GM12878 (cell line): ENCODE data around the gene DDX31. TPM values are rescaled to one million over a fixed set of nuclear protein-coding genes. Genes with fewer than 3 reads are reported as not detected.

ENCODE experiments used
- ATAC-seq: fragments of 200-7000 bp; cut with Tn5 transposase; 3 replicates; pipeline ENCODE4 v1.9.1; 2020; ENCODE audit warnings: mild to moderate bottlenecking, moderate library complexity
- BruUV-seq: library from RNA; stranded (reverse); fragments of 400-500 nt; replicated peaks from 2 replicates; lab custom pipeline; 2021; lab: Mats Ljungman, UMichigan
- CTCF ChIA-PET: fragments of 300-600 bp; sonication (Branson Sonifier 250); formaldehyde crosslinking; extraction: SDS; loops from one replicate; lab custom pipeline; 2021; ENCODE audit warnings: inconsistent platforms; lab: Yijun Ruan, JAX
- POLR2A ChIA-PET: fragments of 350-600 bp; formaldehyde crosslinking; extraction: SDS; loops from one replicate; lab custom pipeline; 2021; ENCODE audit warnings: inconsistent platforms; lab: Charles Lee
- RAD21 ChIA-PET: fragments of 300-600 bp; sonication (Branson Sonifier 250); formaldehyde crosslinking; loops from one replicate; lab custom pipeline; 2023; ENCODE audit warnings: antibody characterized with exemption; ENCODE audit not compliant: unreplicated experiment; lab: Charles Lee
- SMC1A ChIA-PET: fragments of 300-600 bp; sonication (Branson Sonifier 250); formaldehyde crosslinking; loops from one replicate; lab custom pipeline; 2023; ENCODE audit not compliant: unreplicated experiment, uncharacterized antibody; lab: Charles Lee
- DNase-seq: peaks from one replicate; pipeline ENCODE4 v3.0.0-alpha.2; 2011; ENCODE audit warnings: low read depth, low spot score
- FAIRE-seq: peaks from 3 replicates; lab custom pipeline; 2011; peaks lifted over from hg19 to GRCh38; lab: Jason Lieb, UNC
- H2AFZ ChIP-seq: 2 replicates; pipeline ENCODE4 v1.6.0; 2011; ENCODE audit warnings: low read depth, low read length, control low read depth; ENCODE audit not compliant: control insufficient read depth
- H3K27ac ChIP-seq: 2 replicates; pipeline ENCODE4 v1.5.1; 2011; ENCODE audit warnings: control low read depth; ENCODE audit not compliant: control insufficient read depth, insufficient read depth
- H3K27me3 ChIP-seq, 2 experiments: replicated peaks in 1 of 2; 2 replicates each; pipeline versions ENCODE4 v1.6.0 to v1.6.1; 2011; ENCODE audit warnings: low read length in 1 of 2; ENCODE audit not compliant: control insufficient read depth in 2 of 2, insufficient read depth in 2 of 2
- H3K36me3 ChIP-seq, 2 experiments: 2 replicates each; pipeline ENCODE4 v1.5.1; 2011; ENCODE audit warnings: low read length in 1 of 2; ENCODE audit not compliant: control insufficient read depth in 2 of 2, insufficient read depth in 2 of 2
- H3K4me1 ChIP-seq: 2 replicates; pipeline ENCODE4 v1.6.1; 2011; ENCODE audit warnings: mild to moderate bottlenecking, low read length, moderate library complexity, mixed read lengths; ENCODE audit not compliant: control insufficient read depth, insufficient read depth
- H3K4me2 ChIP-seq: 2 replicates; pipeline ENCODE4 v1.6.0; 2011; ENCODE audit warnings: control low read depth; ENCODE audit not compliant: control insufficient read depth, insufficient read depth
- H3K4me3 ChIP-seq: fragments of 200-600 bp; sonication (generic); 2 replicates; pipeline ENCODE4 v1.5.1; 2016
- H3K79me2 ChIP-seq: 2 replicates; pipeline ENCODE4 v1.6.0; 2011; ENCODE audit warnings: low read length; ENCODE audit not compliant: control insufficient read depth, insufficient read depth
- H3K9ac ChIP-seq: 2 replicates; pipeline ENCODE4 v1.8.0; 2011; ENCODE audit warnings: low read length, control low read depth, mixed read lengths; ENCODE audit not compliant: control insufficient read depth, insufficient read depth
- H3K9me3 ChIP-seq: replicated peaks from 3 replicates; pipeline ENCODE4 v1.5.1; 2011; ENCODE audit warnings: mild to moderate bottlenecking, low read length; ENCODE audit not compliant: control insufficient read depth, insufficient read depth
- H4K20me1 ChIP-seq: 2 replicates; pipeline ENCODE4 v1.6.0; 2011; ENCODE audit not compliant: control insufficient read depth, insufficient read depth
- E4F1 ChIP-seq: fragments of 450-650 bp; IDR thresholded peaks from 2 replicates; pipeline ENCODE4 v1.6.1; 2018; ENCODE audit warnings: borderline replicate concordance, mild to moderate bottlenecking; ENCODE audit not compliant: partially characterized antibody
- FOS ChIP-seq: IDR thresholded peaks from 3 replicates; pipeline ENCODE4 v1.6.1; 2011; ENCODE audit warnings: borderline replicate concordance; ENCODE audit not compliant: insufficient read length; ENCODE audit errors: extremely low read depth
- GATAD2B ChIP-seq: fragments of 450-650 bp; conservative IDR thresholded peaks from 2 replicates; pipeline ENCODE4 v1.6.1; 2017; ENCODE audit warnings: low read depth, mild to moderate bottlenecking, moderate library complexity
- MEF2B ChIP-seq: fragments of 450-650 bp; IDR thresholded peaks from 2 replicates; pipeline ENCODE4 v1.6.1; 2018; ENCODE audit warnings: mild to moderate bottlenecking, moderate library complexity; ENCODE audit not compliant: partially characterized antibody, poor library complexity, severe bottlenecking
- MLLT1 ChIP-seq: fragments of 450-650 bp; IDR thresholded peaks from 2 replicates; pipeline ENCODE4 v1.6.1; 2016; ENCODE audit warnings: mild to moderate bottlenecking
- PAX8 ChIP-seq: fragments of 450-650 bp; IDR thresholded peaks from 2 replicates; pipeline ENCODE4 v1.6.1; 2017; ENCODE audit warnings: mild to moderate bottlenecking, moderate library complexity
- PRDM15 ChIP-seq: fragments of 450-650 bp; formaldehyde crosslinking; IDR thresholded peaks from 2 replicates; pipeline ENCODE4 v1.4.0; 2020; ENCODE audit warnings: mild to moderate bottlenecking, moderate library complexity
- REST ChIP-seq: IDR thresholded peaks from 2 replicates; pipeline ENCODE4 v1.6.1; 2012; ENCODE audit warnings: mild to moderate bottlenecking, low read depth, low read length
- SMAD1 ChIP-seq: fragments of 450-650 bp; IDR thresholded peaks from 2 replicates; pipeline ENCODE4 v1.6.1; 2018; ENCODE audit warnings: mild to moderate bottlenecking, low read depth; ENCODE audit not compliant: partially characterized antibody
- SRF ChIP-seq, 2 experiments: IDR thresholded peaks; 2 replicates each; pipeline ENCODE4 v1.6.1; 2011; ENCODE audit warnings: low read depth in 2 of 2, low read length in 2 of 2, mild to moderate bottlenecking in 1 of 2, moderate library complexity in 1 of 2
- WGBS: methylation state at CpG from one replicate; pipeline ENCODE4 v1.1.6; 2016; ENCODE audit warnings: low lambda C conversion rate; ENCODE audit not compliant: insufficient replicate concordance, insufficient coverage; ENCODE audit errors: missing lambda C conversion rate; 5-methylcytosine and 5-hydroxymethylcytosine counted together
- in situ Hi-C: fragments of 300-500 bp; cut with MboI; formaldehyde crosslinking; loops from 9 replicates; pipeline ENCODE4 v1.14.3; 2018; ENCODE audit warnings: mixed read lengths
- intact Hi-C: fragments of 100-400 bp; cut with micrococcal nuclease; formaldehyde crosslinking; loops from one replicate; pipeline ENCODE4 v1.14.2; 2022; ENCODE audit not compliant: unreplicated experiment
- polyA plus RNA-seq, 11 experiments: library from polyadenylated mRNA; depleted of rRNA in 4 of 11; unstranded in 6 of 11; stranded (reverse) in 5 of 11; fragments of >200 nt; fragmentation: Nextera tagmentation in 4 of 11; fragmentation: Illumina TruSeq in 1 of 11; extraction: Ambion mirVana in 4 of 11; extraction: Trizol in 1 of 11; gene quantifications; 1 replicate in 1 of 11; 2 replicates in 10 of 11; pipeline versions ENCODE4 v1.2.1 to v1.2.3, GENCODE V29; 2011 to 2016; ENCODE audit warnings: inconsistent platforms in 2 of 11, missing spikeins in 2 of 11, low read depth in 1 of 11
- total RNA-seq, 4 experiments: library from RNA; depleted of rRNA in 3 of 4; stranded (reverse); fragments of >200 nt in 3 of 4; fragmentation: Illumina TruSeq in 1 of 4; extraction: Trizol in 1 of 4; gene quantifications; 2 replicates each; pipeline versions ENCODE4 v1.2.1 to v1.2.3, GENCODE V29; 2013 to 2021
- TF ChIP-seq, protein P1 (sequence below): IDR thresholded peaks from 2 replicates; pipeline ENCODE4 v1.6.1; 2012; ENCODE audit warnings: low read depth, low read length, improper control_type of control experiment

DDX31 gene
- total and polyA plus RNA-seq, 10 of the 15 experiments (the other 5 are each of a cell fraction or from before 2014, with no cell fraction given): 12.1 to 30.8 (median 20.8) TPM

GRCh38 chr9:132555528-132555927 is 114.3 kb downstream of the DDX31 start:
- ATAC-seq: no peak
- TF ChIP-seq E4F1 (no peak), SRF (IDR thresholded peaks at IDR 0.05; ENCODE audit: low read depth in 2 of 2, low read length in 2 of 2) (no peak), PAX8 (no peak), FOS (no peak), PRDM15 (no peak), REST (no peak), GATAD2B (no peak), MLLT1 (no peak), MEF2B (no peak), SMAD1 (no peak)
- TF ChIP-seq, protein P1, sequence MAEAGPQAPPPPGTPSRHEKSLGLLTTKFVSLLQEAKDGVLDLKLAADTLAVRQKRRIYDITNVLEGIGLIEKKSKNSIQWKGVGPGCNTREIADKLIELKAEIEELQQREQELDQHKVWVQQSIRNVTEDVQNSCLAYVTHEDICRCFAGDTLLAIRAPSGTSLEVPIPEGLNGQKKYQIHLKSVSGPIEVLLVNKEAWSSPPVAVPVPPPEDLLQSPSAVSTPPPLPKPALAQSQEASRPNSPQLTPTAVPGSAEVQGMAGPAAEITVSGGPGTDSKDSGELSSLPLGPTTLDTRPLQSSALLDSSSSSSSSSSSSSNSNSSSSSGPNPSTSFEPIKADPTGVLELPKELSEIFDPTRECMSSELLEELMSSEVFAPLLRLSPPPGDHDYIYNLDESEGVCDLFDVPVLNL: no peak

More at GRCh38 chr9:132555528-132555927, 114.3 kb downstream of the DDX31 start:
- no TSS peak for BruUV-seq
- SMC1A ChIA-PET: no interaction called here
- Histone ChIP-seq H3K27ac (no peak overlapping the region), H3K27me3 (no peaks in the 10 kb centered on the region), H3K4me2 (no peak overlapping the region), H3K79me2 (no peaks in the 10 kb centered on the region), H3K36me3 (no peaks in the 10 kb centered on the region), H3K9ac (no peak overlapping the region), H3K9me3 (no peaks in the 10 kb centered on the region), H4K20me1 (no peaks in the 10 kb centered on the region), H3K4me1 (no peaks in the 10 kb centered on the region), H2AFZ (no peak overlapping the region), H3K4me3 (no peak overlapping the region)
- intact Hi-C loops (no loop called here), in situ Hi-C loops (no loop called here)
- CTCF ChIA-PET: no interaction called here
- DNase-seq: no peak
- POLR2A ChIA-PET: no interaction called here
- RAD21 ChIA-PET: no interaction called here
- no peak for FAIRE-seq
- 48% methylated on average over 8 of the region's 8 CpGs for WGBS
